Measurements from ENCODE around the gene MTUS2.

The MTUS2 gene

DNA sequence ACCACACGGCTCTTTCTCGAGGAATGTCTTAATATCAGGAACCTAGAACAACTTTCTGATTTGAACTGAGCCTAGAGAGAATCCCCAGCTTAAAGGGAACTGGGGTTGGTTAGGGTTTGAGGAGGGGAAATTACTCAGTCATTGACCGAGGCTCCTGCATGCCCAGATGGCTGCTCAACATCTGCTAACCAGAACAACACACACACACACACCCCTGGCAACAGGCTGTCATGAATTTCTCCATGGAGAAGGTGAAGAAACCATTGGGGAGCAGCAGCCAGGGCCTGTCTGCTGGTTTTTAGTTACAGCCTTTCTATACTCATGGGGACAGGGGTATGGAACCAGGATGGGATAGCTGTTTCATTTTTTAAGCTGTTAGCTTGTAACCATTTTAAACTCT is 5.2 kb downstream of the MTUS2 start:
- H3K4me3 ChIP-seq (ENCODE audit: low read length): no peak overlapping the region
- H3K9ac ChIP-seq (ENCODE audit: low read length): no peak overlapping the region
- no peaks in the 10 kb centered on the region for H3K36me3 ChIP-seq (ENCODE audit: control insufficient read depth, insufficient read depth, low read length)
- H3K9me3 ChIP-seq (ENCODE audit: control insufficient read depth, low read length): no peaks in the 10 kb centered on the region
- H3K4me1 ChIP-seq (ENCODE audit: control insufficient read depth, insufficient read depth, low read length): no peaks in the 10 kb centered on the region
- peaks cover 13% of the 10 kb centered on the region for H3K27me3 ChIP-seq (ENCODE audit: control insufficient read depth, insufficient read depth, low read length)

DNA sequence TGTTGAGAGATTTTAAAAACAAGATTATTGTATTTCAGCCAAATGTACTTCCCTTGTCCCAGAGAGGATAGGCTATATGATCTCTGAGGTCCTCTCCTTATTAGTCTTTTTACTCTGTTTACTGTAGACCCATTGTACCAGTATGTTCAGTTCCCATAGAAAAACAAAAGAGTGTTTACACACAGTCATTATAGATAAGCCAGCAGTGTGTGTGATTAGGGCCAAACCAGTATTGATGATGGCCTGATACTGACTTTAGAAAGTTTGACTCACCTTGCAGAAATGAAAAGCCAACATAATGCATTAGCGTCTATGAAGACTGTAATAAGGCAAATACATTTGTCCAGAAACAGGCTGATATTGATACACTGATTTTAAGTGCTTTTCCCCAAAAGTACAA is 6.2 kb downstream of the MTUS2 start:
- Histone ChIP-seq H3K4me1 (ENCODE audit: control insufficient read depth, insufficient read depth, low read length) (no peaks in the 10 kb centered on the region), H3K4me3 (ENCODE audit: low read length) (no peak overlapping the region), H3K27me3 (ENCODE audit: control insufficient read depth, insufficient read depth, low read length) (peaks cover 5% of the 10 kb centered on the region), H3K36me3 (ENCODE audit: control insufficient read depth, insufficient read depth, low read length) (no peaks in the 10 kb centered on the region), H3K9ac (ENCODE audit: low read length) (no peak overlapping the region), H3K9me3 (ENCODE audit: control insufficient read depth, low read length) (no peaks in the 10 kb centered on the region)

DNA sequence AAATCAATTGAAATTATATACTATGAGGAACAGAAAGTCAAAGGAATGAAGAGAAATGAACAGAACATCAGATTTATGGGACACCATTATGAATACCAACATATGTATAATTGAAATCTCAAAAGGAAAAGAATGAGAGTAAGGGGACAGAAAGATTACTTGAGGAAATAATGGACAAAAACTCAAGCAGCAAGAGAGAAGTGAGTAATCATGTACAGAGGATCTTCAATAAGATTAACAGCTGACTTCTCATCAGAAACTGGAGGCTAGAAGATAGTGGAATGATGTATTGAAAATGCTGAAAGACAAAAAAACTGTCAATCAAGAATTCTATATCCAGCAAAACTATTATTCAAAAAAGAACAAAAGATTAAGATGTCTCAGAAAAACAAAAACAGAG is 10.4 kb downstream of the MTUS2 start:
- Histone ChIP-seq H3K9ac (ENCODE audit: low read length) (no peak overlapping the region), H3K27me3 (ENCODE audit: control insufficient read depth, insufficient read depth, low read length) (no peaks in the 10 kb centered on the region), H3K9me3 (ENCODE audit: control insufficient read depth, low read length) (no peaks in the 10 kb centered on the region), H3K4me1 (ENCODE audit: control insufficient read depth, insufficient read depth, low read length) (no peaks in the 10 kb centered on the region), H3K4me3 (ENCODE audit: low read length) (no peak overlapping the region), H3K36me3 (ENCODE audit: control insufficient read depth, insufficient read depth, low read length) (no peaks in the 10 kb centered on the region)

DNA sequence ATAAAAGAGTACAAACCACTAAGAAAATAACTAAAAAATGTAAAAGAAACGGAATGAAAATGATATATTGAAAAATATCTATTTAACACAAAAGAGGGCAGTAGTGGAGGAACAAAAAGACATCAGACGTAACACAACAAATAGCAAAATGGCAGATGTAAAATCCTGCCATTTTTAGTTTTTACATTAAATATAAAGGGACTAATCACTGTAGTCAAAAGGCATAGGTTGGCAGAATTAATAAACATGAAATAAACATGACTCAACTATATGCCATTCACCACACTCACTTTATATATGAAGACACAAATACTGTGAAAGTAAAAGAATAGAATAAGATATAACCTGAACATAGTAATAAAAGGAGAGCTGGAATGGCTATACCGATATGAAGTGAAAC is 11.0 kb downstream of the MTUS2 start:
- Histone ChIP-seq H3K9ac (ENCODE audit: low read length) (no peak overlapping the region), H3K4me3 (ENCODE audit: low read length) (no peak overlapping the region), H3K9me3 (ENCODE audit: control insufficient read depth, low read length) (no peaks in the 10 kb centered on the region), H3K36me3 (ENCODE audit: control insufficient read depth, insufficient read depth, low read length) (no peaks in the 10 kb centered on the region), H3K27me3 (ENCODE audit: control insufficient read depth, insufficient read depth, low read length) (no peaks in the 10 kb centered on the region), H3K4me1 (ENCODE audit: control insufficient read depth, insufficient read depth, low read length) (no peaks in the 10 kb centered on the region)

DNA sequence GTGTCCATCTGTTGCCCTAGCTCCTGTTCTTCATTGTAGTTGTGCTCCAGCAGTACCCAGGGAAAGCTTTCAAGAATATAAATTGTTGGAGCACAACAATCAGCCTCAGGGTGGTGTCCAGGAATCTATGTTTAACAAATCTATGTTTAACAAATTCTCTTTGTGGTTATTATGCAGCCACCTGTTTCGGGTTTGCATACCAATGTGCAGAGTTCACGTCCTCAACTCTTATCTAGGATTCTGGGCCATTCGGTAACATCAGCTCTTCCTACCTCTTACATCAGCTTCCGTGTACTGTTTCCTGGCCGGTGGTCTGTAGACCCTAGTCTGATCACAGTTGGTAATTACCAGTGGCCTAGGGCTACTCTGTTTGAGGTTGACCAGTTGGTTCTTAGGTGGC is 17.0 kb downstream of the MTUS2 start:
- H3K9ac ChIP-seq (ENCODE audit: low read length): no peak overlapping the region
- H3K27me3 ChIP-seq (ENCODE audit: control insufficient read depth, insufficient read depth, low read length): no peaks in the 10 kb centered on the region
- no peaks in the 10 kb centered on the region for H3K9me3 ChIP-seq (ENCODE audit: control insufficient read depth, low read length)

DNA sequence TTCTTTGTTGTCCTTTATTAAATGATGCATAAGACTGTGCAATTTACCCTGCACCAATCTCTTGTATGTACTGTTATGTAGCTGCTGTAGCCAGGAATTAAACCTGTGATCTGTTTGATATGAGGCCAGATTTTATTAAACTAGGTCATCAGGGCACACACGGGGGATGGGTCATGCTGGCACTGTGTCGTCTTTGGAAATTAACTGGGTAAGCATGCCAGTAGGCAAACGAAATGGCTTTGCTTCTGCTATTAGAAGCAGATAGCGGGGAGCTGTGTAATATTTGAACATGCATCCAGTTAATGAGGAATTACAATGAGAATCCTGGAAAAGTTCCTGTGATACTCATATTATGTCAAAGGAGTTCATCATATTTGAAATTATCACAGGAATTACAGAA is 23.5 kb downstream of the MTUS2 start:
- Histone ChIP-seq H3K36me3 (ENCODE audit: control insufficient read depth, insufficient read depth, low read length) (no peaks in the 10 kb centered on the region), H3K9ac (ENCODE audit: low read length) (no peak overlapping the region), H3K4me1 (ENCODE audit: control insufficient read depth, insufficient read depth, low read length) (no peaks in the 10 kb centered on the region), H3K9me3 (ENCODE audit: control insufficient read depth, low read length) (no peaks in the 10 kb centered on the region), H3K4me3 (ENCODE audit: low read length) (no peak overlapping the region), H3K27me3 (ENCODE audit: control insufficient read depth, insufficient read depth, low read length) (no peaks in the 10 kb centered on the region)

More for the DNA sequence above, 17.0 kb downstream of the MTUS2 start:
- H3K4me3 ChIP-seq (ENCODE audit: low read length): no peak overlapping the region
- H3K36me3 ChIP-seq (ENCODE audit: control insufficient read depth, insufficient read depth, low read length): no peaks in the 10 kb centered on the region
- H3K4me1 ChIP-seq (ENCODE audit: control insufficient read depth, insufficient read depth, low read length): no peaks in the 10 kb centered on the region

DNA sequence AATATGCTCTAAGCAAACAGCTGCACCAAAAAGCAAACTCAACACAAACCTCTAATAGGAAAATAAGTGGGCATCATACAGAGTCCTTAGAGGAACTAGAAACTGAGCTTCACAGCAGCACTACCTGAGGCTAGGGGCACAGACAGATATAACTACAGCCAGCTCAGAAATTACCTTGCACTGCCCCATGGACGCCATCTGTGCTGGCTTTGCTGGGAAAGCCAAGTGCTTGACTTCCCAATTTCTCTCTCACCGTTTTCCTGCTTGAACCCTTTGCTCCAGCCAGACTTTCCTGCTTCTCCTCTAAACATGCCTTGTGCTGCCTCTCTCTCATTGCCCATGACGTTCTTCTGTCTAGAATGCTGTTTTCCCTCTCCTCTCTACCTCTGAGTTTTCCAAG is 29.3 kb downstream of the MTUS2 start:
- no peaks in the 10 kb centered on the region for H3K36me3 ChIP-seq (ENCODE audit: control insufficient read depth, insufficient read depth, low read length)
- H3K4me1 ChIP-seq (ENCODE audit: control insufficient read depth, insufficient read depth, low read length): no peaks in the 10 kb centered on the region
- H3K9me3 ChIP-seq (ENCODE audit: control insufficient read depth, low read length): no peaks in the 10 kb centered on the region
- no peak overlapping the region for H3K4me3 ChIP-seq (ENCODE audit: low read length)
- H3K27me3 ChIP-seq (ENCODE audit: control insufficient read depth, insufficient read depth, low read length): no peaks in the 10 kb centered on the region
- H3K9ac ChIP-seq (ENCODE audit: low read length): no peak overlapping the region

DNA sequence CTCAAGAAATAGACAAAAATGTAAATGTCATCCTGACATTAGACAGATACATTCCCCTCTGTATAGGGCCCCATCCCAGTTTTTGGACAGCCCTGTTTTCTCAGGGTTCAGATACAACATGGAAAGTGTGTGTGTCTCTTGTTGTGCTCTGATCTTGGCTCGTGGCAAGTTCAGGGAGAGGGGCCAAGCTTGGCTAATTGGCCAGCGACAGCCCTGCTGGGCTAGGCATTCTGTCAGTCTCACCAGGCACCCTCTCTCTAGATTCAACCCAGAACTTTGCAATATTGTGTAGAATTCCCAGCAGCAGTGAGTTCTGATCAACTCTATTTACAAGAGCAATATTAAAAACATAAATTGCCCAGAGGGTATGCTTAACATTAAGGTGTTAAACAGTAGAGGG is 30.1 kb downstream of the MTUS2 start:
- H3K4me3 ChIP-seq (ENCODE audit: low read length): no peak overlapping the region
- H3K9me3 ChIP-seq (ENCODE audit: control insufficient read depth, low read length): no peaks in the 10 kb centered on the region
- H3K27me3 ChIP-seq (ENCODE audit: control insufficient read depth, insufficient read depth, low read length): no peaks in the 10 kb centered on the region
- H3K36me3 ChIP-seq (ENCODE audit: control insufficient read depth, insufficient read depth, low read length): no peaks in the 10 kb centered on the region
- no peak overlapping the region for H3K9ac ChIP-seq (ENCODE audit: low read length)
- H3K4me1 ChIP-seq (ENCODE audit: control insufficient read depth, insufficient read depth, low read length): no peaks in the 10 kb centered on the region

DNA sequence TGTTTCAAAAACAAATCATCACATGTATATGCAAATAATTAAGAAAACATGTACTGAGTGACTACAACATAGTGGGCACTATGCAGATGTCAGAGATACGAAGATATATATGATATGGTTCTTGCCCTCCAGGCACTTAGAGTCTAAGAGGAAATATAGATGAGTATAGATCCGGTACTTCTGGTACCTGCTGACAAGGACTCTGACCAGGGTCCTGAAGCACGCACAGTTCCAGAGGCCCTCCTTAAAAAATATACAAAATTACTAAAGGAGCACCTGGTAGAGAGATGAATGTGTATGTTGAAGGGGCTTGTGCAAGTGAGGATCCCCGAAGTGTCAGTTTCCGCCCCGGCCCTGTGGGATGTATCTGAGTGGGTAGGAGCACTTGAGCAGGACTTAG is 31.3 kb downstream of the MTUS2 start:
- H3K4me3 ChIP-seq (ENCODE audit: low read length): no peak overlapping the region
- no peaks in the 10 kb centered on the region for H3K27me3 ChIP-seq (ENCODE audit: control insufficient read depth, insufficient read depth, low read length)
- H3K4me1 ChIP-seq (ENCODE audit: control insufficient read depth, insufficient read depth, low read length): no peaks in the 10 kb centered on the region
- no peak overlapping the region for H3K9ac ChIP-seq (ENCODE audit: low read length)
- H3K9me3 ChIP-seq (ENCODE audit: control insufficient read depth, low read length): no peaks in the 10 kb centered on the region
- no peaks in the 10 kb centered on the region for H3K36me3 ChIP-seq (ENCODE audit: control insufficient read depth, insufficient read depth, low read length)

DNA sequence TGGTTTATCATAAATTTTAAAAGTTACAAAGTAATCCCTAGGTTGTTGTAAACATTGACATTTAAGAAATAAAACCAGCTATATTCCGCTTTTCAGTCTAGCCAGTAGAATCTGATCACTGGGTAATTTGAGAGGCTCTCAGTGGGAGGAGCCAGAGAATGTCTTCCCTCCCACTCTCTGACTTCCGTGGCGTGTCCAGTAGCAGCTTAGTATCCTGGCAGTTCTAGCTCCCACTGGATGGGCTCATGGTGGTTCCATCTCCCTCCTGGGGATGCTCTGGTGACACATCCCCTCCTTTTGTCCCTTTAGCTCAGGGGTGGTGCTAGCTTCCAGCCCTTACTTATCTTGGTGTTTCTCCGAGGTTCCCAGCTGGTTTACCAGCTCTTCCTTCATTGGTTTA is 34.5 kb downstream of the MTUS2 start:
- no peak overlapping the region for H3K9ac ChIP-seq (ENCODE audit: low read length)
- H3K27me3 ChIP-seq (ENCODE audit: control insufficient read depth, insufficient read depth, low read length): no peaks in the 10 kb centered on the region
- no peaks in the 10 kb centered on the region for H3K9me3 ChIP-seq (ENCODE audit: control insufficient read depth, low read length)
- no peaks in the 10 kb centered on the region for H3K36me3 ChIP-seq (ENCODE audit: control insufficient read depth, insufficient read depth, low read length)
- no peak overlapping the region for H3K4me3 ChIP-seq (ENCODE audit: low read length)
- H3K4me1 ChIP-seq (ENCODE audit: control insufficient read depth, insufficient read depth, low read length): no peaks in the 10 kb centered on the region

DNA sequence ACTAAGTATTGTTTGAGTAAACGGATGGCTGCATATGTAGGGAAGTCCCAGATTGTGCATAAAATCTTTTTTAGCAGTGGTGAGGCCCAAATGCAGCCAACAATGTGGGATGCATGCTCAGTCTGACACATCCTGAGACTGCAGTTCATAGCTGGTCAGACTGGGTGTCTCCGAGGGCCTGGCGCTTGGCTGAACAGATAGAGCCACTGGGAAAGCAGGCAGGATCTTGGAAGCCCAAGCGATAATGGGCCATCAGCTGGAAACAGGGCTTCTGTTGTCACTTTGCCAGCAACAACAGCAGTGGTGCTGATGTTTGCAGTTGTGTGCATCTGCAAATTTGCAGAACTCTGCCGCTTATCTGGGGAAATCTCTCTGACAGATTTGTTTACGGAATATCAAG is 36.1 kb downstream of the MTUS2 start:
- Histone ChIP-seq H3K27me3 (ENCODE audit: control insufficient read depth, insufficient read depth, low read length) (no peaks in the 10 kb centered on the region), H3K36me3 (ENCODE audit: control insufficient read depth, insufficient read depth, low read length) (no peaks in the 10 kb centered on the region), H3K4me1 (ENCODE audit: control insufficient read depth, insufficient read depth, low read length) (no peaks in the 10 kb centered on the region), H3K9ac (ENCODE audit: low read length) (no peak overlapping the region), H3K9me3 (ENCODE audit: control insufficient read depth, low read length) (no peaks in the 10 kb centered on the region), H3K4me3 (ENCODE audit: low read length) (no peak overlapping the region)

DNA sequence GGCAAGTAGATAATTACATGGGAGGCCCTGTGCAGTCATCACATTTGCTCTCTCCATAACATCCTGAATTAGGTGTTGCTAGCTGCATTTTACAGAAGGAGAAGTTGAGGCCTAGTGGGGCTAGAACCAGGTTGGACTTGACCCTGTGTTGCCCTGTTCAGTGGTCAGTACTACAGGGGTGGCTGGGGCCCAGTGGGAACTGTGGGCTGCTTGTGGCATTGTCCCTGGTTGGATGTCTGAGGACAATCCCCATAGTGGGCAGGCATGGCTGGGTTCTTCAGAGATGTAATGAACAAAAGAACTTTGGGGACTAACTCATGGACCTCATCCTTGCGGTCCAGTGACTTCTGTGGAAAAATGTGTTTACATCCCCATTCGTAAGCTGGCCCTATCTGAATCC is 38.9 kb downstream of the MTUS2 start:
- H3K27me3 ChIP-seq (ENCODE audit: control insufficient read depth, insufficient read depth, low read length): no peaks in the 10 kb centered on the region
- H3K9ac ChIP-seq (ENCODE audit: low read length): no peak overlapping the region
- no peak overlapping the region for H3K4me3 ChIP-seq (ENCODE audit: low read length)
- no peaks in the 10 kb centered on the region for H3K4me1 ChIP-seq (ENCODE audit: control insufficient read depth, insufficient read depth, low read length)
- no peaks in the 10 kb centered on the region for H3K36me3 ChIP-seq (ENCODE audit: control insufficient read depth, insufficient read depth, low read length)
- no peaks in the 10 kb centered on the region for H3K9me3 ChIP-seq (ENCODE audit: control insufficient read depth, low read length)

DNA sequence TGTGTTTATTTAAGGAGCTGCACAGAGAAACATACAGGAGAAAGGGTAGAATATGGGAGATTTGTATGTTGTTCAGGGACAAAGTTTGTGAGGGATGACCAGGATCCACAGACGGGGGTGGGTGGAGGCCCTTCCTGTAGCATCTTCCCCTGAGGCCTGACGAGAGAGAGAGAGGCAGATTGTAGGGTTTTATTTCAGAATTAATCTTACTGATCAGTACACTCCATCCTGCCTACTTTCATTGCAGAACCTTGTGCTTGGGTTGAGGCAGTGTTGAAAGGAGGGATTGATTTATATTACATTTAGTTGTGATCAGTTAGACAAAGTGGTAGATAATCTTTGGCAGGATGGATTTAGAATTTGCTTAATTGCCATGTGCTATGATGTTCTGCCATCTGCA is 39.6 kb downstream of the MTUS2 start:
- Histone ChIP-seq H3K27me3 (ENCODE audit: control insufficient read depth, insufficient read depth, low read length) (no peaks in the 10 kb centered on the region), H3K4me3 (ENCODE audit: low read length) (no peak overlapping the region), H3K36me3 (ENCODE audit: control insufficient read depth, insufficient read depth, low read length) (no peaks in the 10 kb centered on the region)

More for the DNA sequence above, 39.6 kb downstream of the MTUS2 start:
- H3K9ac ChIP-seq (ENCODE audit: low read length): no peak overlapping the region
- no peaks in the 10 kb centered on the region for H3K9me3 ChIP-seq (ENCODE audit: control insufficient read depth, low read length)
- H3K4me1 ChIP-seq (ENCODE audit: control insufficient read depth, insufficient read depth, low read length): no peaks in the 10 kb centered on the region

Data from mucosa of stomach (tissue), 1 donor.